B cell (primary cell): ENCODE results near the gene SLC37A1.

ENCODE experiments used
- EZH2 ChIP-seq: IDR thresholded peaks from 2 replicates; pipeline ENCODE4 v1.6.1; 2012; ENCODE audit warnings: borderline replicate concordance, low read depth, mild to moderate bottlenecking, moderate library complexity, low read length; ENCODE audit not compliant: insufficient read depth, poor library complexity, severe bottlenecking
- TF ChIP-seq, protein P1 (sequence below): fragments of 200-600 bp; IDR thresholded peaks from one replicate; pipeline ENCODE4 v1.8.0; 2022; ENCODE audit warnings: antibody characterized with exemption, mild to moderate bottlenecking

GRCh38 chr21:42554251-42554961, 40.8 kb downstream of the SLC37A1 start:
- TF ChIP-seq, protein P1, sequence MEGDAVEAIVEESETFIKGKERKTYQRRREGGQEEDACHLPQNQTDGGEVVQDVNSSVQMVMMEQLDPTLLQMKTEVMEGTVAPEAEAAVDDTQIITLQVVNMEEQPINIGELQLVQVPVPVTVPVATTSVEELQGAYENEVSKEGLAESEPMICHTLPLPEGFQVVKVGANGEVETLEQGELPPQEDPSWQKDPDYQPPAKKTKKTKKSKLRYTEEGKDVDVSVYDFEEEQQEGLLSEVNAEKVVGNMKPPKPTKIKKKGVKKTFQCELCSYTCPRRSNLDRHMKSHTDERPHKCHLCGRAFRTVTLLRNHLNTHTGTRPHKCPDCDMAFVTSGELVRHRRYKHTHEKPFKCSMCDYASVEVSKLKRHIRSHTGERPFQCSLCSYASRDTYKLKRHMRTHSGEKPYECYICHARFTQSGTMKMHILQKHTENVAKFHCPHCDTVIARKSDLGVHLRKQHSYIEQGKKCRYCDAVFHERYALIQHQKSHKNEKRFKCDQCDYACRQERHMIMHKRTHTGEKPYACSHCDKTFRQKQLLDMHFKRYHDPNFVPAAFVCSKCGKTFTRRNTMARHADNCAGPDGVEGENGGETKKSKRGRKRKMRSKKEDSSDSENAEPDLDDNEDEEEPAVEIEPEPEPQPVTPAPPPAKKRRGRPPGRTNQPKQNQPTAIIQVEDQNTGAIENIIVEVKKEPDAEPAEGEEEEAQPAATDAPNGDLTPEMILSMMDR: no peak
- TF ChIP-seq EZH2: no peak
